GM21576 (cell line): ENCODE data around the gene PRR18.

ENCODE experiments used
- ATAC-seq: cut with Tn5 transposase; IDR thresholded peaks from one replicate; pipeline ENCODE4 v1.9.1; 2021; ENCODE audit warnings: mild to moderate bottlenecking, moderate library complexity; ENCODE audit not compliant: unreplicated experiment

Gene PRR18

DNA sequence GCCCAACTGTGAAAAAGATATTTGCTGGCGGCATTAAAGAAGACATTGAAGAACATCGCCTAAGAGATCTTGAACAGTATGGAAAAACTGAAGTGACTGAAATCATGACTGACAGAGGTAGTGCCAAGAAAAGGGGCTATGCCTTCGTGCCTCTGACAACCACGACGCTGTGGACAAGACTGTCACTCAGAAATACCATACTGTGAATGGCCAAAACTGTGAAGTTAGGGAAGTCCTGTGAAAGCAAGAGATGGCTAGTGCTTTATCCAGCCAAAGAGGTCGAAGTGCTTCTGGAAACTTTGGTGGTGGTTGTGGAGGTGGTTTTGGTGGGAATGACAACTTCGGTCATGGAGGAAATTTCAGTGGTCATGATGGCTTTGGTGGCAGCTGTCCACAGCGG is 26.7 kb upstream of the PRR18 start:
- no peak for ATAC-seq

DNA sequence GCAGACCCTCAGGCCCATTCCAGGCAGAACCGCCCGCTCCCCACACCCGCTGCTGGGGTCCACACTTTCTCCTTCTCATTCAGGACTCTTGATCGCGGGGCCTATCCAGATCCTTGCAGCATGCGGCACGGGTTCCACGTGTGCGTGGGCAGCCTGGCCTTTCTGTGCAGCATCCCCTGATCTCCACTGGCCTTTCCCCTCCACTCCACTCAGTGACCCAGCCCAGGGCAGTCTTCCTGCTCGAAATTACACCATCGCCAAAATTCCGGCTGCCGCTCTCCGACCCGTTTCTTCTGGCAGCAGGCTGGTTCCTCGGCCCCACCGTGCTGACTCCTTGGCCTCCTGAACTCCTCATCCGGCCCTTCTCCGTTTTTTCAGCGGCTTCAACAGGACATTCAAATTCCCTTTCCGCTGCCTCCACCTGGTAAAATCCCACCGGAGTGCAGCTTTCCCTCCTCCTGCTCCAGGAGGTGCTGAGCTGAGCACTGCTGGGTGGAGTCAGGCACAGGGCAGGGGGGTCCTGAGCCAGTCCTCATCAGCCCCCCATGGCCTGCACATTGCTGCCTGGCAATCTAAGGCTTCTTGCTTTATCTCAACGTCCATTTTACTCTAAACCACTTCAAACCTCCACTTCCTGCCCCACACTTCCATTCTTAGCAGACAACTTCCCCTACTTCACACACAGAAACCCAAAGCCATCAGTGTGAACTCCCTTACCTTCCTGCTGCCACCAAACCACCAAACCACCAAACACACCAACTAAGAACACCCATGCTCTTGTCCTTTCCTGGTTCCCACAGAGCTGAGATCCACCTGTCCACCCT is 25.2 kb upstream of the PRR18 start:
- peak; percentile 66 for ATAC-seq

DNA sequence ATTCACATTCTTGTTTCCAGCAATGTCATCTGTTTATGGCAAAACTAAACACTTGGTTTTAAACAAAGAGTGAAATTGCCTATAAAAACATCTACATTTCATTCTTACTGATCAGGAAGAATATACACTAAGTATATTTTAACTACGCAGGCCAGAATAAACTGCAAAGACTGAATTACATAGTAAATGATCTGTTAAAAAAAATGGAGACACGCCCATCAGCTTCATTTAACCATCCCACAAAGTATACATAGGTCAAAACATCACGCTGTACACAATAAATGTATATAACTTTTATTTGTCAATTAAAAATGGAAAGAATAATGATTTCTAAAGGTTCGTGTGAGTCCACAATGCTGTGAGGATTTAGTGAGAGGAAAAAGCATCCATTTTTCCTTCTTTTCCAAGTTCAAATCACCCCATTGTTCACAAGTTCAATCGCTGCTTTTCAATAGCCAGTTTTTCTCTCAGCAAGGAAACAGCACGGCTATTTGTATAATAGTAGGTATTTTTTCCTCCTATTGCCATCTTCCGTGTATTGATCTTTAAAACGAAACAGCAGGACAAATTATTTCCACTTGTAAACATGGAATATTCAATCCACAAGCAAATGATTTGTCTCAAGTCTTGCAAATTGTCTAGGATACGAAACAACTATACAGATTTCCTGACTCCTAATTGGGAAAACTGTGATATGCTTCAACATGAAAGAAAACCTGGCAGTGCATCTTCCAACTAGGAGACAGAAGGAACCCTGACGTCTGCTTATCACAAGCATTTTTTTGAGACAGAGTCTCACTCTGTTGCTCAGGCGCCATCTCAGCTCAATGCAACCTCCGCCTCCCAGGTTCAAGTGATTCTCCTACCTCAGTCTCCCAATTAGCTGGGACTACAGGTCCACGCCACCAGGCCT is 23.6 kb upstream of the PRR18 start:
- no peak for ATAC-seq

DNA sequence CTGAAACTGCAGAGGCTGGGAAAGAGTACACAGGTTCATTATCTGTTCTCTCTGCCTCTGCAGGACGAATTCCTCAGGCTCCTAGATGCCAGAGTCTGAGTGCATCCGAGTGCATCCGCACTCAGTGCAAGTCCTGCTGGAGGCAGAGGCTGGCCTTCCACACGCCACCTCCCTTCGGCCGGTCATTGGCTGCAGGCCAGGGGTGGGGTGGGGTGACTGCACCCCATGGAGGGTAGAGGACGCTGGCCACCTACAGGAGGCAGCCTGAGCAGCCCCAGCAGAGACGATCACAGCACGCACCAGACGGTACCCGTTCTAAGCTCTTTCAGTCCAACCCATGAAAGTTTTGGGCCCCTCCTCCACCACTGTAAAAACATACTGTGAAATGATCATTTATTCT is 22.4 kb upstream of the PRR18 start:
- ATAC-seq: no peak

DNA sequence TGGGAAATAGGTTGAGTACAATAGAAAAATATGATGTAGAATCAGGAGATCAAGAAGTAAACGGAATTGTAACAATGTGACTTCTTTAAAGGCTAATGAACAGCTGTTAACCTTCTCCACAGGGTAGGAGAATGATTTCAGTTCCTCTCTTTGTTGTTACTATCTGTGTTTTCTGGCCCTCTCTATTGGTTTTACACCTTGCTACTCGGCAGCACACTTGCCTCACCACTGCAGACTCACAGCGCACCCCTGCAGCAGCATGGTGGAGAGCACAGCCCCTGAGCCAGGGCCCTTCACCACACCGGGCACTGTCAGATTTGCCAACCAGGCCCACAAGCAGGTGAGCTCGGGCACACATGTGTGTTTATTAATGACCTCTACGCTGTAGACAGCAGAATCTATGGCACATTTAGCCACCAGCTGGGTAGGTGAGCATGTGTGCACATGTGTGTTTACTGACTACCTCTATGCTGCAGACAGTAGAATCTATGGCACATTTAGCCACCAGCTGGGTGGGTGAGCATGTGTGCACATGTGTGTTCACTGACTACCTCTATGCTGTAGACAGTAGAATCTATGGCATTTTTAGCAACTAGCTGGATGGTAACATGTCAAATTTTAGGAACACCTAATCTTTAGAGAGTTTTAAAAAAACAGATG is 17.3 kb upstream of the PRR18 start:
- ATAC-seq: peak; percentile 79

DNA sequence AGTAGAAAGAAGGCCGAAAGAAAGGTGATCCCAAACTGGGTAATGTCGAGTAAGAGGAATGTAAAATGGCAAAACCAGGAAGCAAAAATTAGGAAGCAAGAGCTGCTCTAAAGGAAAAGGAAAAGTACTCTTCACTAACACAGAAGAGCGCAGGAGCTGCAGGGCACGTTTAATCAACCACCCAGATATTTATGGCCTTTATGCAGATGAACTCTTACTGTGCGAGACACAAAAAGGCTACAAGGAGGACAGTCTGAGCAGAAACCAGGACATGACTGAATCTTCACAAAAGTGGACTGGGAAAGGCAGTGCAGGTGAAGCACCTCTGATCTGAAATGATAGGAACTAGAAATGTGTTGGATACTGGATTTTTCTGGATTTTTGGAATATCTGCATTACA is 15.2 kb upstream of the PRR18 start:
- no peak for ATAC-seq

DNA sequence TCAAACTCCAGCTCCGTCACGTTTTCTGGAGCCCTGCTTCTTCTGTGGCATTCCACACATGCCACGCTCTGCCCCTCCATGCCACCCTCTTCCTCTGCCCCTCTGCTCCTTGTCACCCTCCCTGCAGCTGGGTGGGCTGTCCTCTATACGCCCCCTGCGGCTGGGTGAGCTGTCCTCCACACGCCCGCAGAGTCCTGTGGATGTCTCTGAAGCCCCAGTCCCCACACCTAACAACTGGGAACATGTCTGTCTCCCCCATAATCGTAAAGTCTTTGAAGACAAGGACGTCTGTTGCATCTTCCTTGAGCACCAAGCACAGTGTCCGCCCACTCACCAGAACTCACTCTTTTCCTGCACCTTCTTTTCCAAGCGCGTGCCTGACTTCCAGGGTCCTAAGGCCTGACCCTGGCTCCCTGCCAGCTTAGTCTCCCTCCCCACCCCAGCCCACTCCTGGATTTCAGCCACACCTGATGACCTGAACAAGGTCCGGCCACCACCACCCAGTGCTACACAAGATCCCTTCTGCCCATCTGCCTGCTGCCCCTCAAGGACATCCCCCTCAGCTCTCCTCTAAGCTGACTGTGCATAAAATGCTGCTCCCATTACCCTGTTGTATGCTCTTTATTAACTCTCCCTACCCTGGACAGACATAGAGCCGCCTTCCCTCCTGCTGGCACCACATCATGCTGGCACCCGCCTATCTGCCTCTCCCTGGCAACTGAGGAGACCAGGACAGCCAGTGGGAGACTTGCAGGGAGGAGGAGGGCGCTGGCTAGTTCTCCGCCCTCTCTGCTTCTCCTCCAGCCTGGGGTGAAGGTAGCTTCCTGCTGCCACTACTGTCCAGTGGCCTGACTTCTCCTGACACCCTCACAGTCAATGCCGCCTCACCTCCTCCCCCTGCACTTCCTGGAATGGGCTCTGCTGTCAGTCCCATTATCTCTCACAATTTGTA is 10.7 kb upstream of the PRR18 start:
- no peak for ATAC-seq

DNA sequence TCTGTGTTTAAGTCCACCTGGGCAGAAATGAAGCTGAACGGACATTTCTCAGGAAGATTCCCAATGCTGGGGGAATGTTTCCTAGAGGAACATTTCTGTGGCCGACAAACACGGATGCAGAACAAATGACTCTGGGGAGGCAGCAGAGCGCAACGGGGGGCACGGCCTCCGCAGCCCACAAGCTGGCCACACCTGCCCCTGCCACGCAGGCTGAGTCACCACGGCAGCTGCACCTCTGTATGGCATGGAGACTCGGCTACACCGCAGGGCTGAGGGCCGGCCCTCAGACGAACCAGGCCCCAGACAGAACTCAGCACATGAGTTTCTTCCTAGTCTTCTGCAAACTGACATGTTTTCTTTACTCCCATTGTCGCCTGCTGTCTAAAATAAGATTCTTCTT is 10.0 kb upstream of the PRR18 start:
- no peak for ATAC-seq

DNA sequence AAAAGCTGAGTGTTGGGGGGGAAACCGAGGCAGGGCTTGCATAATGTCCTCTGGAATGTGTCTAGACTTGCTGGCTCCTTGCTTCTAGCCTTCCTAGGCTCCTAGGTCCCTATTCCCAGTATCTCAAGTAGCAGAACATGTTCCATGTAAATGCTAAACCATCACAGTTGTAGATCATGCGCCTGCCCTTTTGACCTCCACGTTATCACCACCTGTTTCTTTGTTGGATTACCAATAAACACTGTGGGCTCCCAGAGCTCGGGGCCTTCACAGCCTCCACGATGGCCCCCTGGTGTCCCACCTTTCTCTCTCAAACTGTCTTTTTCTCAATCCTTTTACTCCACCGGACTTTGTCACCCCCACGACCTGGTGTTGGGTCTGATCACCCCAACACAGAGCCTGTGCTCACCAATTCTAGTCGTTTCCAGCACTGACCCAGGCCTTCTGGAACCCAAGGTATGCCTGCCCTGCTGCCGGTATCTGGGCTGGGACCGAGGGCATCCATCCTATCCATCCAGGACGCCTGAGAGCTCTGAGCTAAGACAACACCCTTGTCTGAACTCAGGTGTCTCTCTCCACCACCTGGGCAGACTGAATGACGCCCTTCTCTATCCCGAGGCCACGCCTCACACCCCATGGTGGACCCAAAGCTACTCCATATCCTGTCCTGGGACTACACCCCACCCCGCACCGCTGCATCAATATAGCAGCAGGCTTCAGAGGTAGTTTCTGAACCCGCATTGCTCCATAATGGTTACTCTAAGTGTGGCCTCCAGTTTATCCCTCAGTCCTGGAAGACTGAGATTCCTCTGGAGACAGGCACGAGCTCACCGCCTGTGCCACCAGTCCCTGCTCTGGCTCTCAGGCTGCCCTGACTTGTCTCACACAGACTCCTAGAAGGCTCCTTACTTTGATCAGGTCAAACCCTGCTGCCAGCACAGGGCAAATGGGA is 9.3 kb upstream of the PRR18 start:
- ATAC-seq: no peak

DNA sequence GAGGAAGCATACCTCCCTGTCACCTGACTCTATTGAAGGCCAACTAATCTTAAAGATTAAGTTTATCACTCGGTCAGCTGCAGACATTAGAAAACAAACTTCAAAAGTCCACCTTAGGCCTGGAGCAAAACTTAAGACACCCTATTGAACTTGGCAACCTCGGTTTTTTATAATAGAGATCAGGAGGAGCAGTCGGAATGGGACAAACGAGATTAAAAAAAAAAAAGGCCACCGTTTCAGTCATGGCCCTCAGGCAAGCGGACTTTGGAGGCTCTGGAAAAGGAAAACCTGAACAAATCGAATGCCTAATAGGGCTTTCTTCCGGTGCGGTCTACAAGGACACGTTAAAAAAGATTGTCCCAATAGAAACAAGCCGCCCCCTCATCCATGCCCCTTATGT is 7.2 kb upstream of the PRR18 start:
- no peak for ATAC-seq

DNA sequence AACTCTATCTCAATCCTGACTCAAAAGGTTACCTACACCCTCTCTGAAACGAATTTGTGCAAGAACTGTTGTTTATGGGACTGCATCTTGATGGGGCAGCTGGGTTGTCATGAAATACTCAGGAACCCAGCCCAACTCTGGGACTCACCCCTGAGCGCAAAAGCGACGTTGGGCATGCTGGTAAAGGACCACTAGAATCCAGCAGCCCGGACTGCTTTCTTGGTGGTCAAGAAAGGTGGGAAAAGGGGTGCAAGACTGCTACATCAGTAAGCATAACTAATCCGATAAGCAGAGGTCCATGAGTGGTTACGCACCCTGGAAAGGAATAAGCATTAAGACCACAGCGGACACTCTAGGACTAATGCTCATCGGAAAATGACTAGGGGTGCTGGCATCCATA is 6.3 kb upstream of the PRR18 start:
- no peak for ATAC-seq

DNA sequence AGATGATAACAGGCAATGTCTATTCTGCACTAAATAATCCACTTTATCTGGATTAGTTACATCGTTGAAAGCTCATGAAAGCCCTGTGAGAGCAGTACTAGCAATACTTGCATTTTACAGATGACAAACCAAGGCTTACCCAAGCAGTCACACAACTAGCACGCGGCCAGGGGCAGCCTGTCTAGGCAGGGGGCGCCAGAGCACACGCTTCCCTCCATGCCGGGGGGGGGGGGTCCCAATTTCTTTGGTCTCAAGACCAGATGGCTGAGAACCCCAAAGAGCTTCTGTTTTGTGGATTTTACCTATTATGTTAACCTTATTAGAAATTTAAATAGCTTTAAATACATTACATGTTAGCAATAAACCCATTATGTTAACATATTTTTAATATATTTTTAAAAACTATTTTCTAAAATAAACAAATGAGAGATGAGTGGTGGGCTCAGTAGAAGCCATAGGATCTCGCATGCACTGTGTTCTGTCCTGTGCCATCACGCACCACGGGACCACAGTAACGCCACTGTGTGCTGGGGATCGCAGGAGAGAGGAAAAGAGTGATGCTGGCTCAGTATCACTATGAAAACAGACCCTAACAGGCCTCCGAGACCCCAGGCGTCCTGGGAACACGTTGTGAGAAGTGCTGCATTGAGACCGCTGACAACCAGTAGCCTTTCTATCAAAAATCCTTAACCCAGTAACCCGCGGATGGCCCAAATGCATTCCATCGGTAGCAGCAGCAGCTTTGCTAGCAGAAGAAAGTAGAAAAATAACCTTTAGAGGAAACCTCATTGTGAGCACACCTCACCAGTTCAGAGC is 5.3 kb upstream of the PRR18 start:
- peak; percentile 89 for ATAC-seq

DNA sequence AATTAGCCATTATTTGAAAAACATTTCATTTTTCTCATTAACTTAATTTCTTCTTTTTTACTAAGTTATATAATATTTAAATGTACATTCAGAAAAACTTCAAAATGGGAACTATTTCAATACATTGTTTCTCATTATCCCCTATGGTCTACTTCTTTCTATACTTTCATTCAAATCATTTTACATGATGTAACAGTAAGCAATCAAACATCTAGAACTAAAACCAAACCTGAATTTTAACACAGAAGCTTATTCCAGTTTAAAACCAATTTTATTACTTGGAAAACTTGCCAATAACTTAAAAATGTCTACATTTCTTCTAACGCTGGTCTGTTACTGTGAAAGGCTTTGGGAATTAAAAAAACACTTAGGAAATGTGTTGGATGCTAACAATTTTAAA is 4.6 kb upstream of the PRR18 start:
- ATAC-seq: no peak

DNA sequence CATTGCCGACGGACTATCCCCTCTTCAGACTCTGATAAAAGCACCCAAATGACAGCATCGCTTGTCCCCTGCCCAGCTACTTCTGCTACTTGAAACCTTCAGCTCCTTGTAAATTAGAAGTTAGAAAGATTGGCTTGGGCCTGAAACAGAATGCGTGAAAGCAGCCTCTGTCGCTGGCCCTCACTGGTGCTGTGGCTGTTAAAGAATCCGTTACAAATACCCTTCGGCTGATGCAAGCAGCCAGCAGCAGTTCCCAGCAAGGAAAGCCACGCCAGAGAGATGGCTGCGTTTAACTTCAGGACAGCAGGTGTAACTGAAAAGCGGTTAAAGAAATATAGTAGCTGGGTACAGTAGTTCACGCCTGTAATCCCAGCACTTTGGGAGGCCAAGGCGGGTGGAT is 2.4 kb upstream of the PRR18 start:
- ATAC-seq: no peak

DNA sequence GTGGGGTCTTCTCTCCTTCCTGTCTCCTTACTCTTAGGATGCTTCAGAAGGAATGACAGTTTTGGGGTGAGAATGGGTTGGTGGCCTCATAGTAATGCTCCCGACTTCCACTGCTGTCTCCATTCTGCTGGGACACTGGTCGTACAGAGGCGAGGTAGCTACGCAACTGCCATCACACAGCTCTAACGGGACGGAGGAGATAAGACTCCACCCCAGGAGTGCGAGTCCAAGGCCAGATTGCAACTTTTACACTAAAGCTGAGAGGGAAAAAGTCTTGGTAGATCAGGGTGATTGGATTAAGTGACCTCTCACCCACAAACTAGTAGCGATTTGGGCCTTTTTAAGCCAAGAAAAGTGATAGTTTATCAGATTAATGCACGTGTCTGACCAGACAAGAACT is 1.8 kb upstream of the PRR18 start:
- no peak for ATAC-seq

DNA sequence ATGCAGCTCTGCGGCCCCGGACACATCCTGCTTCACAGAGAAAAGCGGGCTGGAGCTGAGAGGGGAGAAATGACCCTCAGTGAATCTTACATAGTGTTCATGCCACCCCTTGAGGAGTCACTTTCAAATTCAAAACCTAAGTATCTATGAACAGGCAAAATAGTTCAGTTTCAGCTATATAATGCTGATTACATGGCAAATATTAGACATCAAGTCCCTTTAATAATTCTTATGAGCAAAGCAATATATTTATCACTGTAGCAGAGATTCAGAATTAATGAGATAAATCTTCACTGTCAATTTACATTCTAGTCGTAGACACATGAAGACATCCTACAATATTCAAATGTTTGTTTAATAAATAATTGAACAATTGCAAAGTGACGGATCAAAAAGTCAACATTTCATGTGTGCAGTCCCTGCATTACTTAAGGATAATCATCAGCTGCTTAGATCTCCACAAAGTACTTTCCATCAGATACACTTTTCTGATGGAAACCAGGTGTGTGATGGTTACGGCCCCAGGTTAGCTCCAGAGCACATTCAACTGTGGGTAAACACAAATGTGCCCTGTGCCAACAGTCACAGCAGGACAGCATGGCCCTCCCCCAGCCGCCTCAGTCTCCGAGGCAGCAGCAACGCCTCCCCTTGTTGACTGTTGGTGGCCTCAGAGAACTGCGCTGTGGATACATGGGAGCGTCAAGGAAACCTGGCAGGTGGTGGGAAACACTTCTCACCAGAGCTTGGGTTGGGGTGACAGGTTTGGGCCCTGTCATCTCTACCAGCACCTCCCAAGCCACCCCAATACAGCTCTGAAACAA is 787 bp upstream of the PRR18 start:
- no peak for ATAC-seq
